ENCODE measurements around the gene LUZP2. TPM values are rescaled to one million over a fixed set of nuclear protein-coding genes. Genes with fewer than 3 reads are reported as not detected.

Gene LUZP2
- total and polyA plus RNA-seq, 4 donors = 0.04 to 8.8 (median 0.09) TPM; not detected in 1

DNA sequence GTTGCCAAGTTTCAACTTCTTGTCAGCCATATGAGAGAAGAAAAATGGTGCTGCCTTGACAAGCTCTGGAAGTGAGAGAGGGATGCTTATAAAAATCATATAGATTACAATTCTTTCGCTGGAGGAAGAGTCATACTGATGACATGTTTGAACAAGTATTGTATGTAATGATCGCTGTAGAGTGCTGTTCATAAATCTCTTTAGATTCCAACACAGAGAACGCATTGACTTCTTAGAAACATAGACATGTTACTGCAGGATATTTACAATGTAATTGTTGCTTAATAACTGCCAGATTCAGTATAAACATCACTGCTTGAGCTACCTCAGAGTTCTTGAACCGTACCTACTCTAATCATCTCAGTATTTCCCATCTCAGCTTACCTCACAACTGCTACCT is 571.6 kb downstream of the LUZP2 start:
- TF ChIP-seq, protein P1, sequence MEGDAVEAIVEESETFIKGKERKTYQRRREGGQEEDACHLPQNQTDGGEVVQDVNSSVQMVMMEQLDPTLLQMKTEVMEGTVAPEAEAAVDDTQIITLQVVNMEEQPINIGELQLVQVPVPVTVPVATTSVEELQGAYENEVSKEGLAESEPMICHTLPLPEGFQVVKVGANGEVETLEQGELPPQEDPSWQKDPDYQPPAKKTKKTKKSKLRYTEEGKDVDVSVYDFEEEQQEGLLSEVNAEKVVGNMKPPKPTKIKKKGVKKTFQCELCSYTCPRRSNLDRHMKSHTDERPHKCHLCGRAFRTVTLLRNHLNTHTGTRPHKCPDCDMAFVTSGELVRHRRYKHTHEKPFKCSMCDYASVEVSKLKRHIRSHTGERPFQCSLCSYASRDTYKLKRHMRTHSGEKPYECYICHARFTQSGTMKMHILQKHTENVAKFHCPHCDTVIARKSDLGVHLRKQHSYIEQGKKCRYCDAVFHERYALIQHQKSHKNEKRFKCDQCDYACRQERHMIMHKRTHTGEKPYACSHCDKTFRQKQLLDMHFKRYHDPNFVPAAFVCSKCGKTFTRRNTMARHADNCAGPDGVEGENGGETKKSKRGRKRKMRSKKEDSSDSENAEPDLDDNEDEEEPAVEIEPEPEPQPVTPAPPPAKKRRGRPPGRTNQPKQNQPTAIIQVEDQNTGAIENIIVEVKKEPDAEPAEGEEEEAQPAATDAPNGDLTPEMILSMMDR (IDR thresholded peaks at IDR 0.05; ENCODE audit: control extremely low read depth, extremely low read depth) = no peak
- no peak overlapping the region for H3K27ac ChIP-seq (ENCODE audit: low read depth in 1 of 2, low read length in 1 of 2)

DNA sequence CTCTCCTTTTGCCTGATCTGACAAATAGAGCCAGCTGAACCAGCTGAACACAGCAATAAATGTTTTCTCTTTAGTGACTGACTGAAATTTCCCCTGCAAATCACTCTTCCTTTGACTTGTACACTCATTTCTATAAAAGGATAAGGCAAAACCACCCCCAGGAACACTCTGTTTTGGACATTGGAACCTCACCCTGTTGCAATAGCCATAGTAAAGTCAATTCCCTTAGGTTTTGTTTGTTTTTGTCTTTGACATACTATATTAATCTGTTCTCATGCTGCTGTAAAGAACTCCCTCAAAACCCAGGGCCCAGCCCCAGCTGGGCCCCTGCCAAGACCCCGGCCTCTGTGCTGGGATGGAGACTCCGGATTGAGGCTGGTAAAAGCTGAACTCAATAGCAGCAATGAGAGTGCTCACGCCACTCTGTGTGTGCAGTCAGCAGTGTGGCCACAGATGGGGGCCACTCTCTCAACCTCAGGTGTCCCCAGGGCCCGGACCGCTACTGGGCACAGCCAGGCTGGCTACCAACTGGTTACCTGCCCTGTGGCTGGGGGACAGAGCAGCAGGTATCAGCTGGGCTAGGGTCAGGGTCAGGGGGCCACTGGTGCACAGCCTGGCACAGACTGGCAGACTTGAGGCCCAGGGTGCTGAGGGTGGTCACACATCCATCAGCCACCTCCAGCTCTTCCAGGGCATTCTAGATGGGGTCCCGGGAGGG is 597.4 kb downstream of the LUZP2 start:
- Histone ChIP-seq H3K36me3 (ENCODE audit: control insufficient read depth in 4 of 4, insufficient read depth in 4 of 4, low read length in 4 of 4) (no peaks in the 10 kb centered on the region), H3K27ac (ENCODE audit: low read depth in 1 of 2, low read length in 1 of 2) (no peak overlapping the region), H3K4me3 (no peak overlapping the region), H3K4me1 (ENCODE audit: control insufficient read depth in 5 of 5, insufficient read depth in 5 of 5, low read length in 5 of 5) (no peaks in the 10 kb centered on the region), H3K9me3 (ENCODE audit: control insufficient read depth in 4 of 4, insufficient read depth in 3 of 4, low read length in 3 of 4) (no peaks in the 10 kb centered on the region), H3K9ac (ENCODE audit: insufficient read depth in 1 of 2, low read length in 2 of 2) (no peak overlapping the region), H3K27me3 (ENCODE audit: control insufficient read depth in 3 of 3, insufficient read depth in 3 of 3, low read length in 2 of 3) (no peaks in the 10 kb centered on the region)
- TF ChIP-seq, protein P1 (IDR thresholded peaks at IDR 0.05; ENCODE audit: control extremely low read depth, extremely low read depth) = no peak
- no peak for ATAC-seq (ENCODE audit: insufficient read depth, low FRiP score)
- no peak for DNase-seq
- 88 to 89% methylated on average over 6 of the region's 6 CpGs for WGBS, 2 donors

More for the DNA sequence above, 571.6 kb downstream of the LUZP2 start:
- Histone ChIP-seq H3K4me3 (no peak overlapping the region), H3K4me1 (ENCODE audit: control insufficient read depth in 5 of 5, insufficient read depth in 5 of 5, low read length in 5 of 5) (no peaks in the 10 kb centered on the region), H3K36me3 (ENCODE audit: control insufficient read depth in 4 of 4, insufficient read depth in 4 of 4, low read length in 4 of 4) (no peaks in the 10 kb centered on the region), H3K27me3 (ENCODE audit: control insufficient read depth in 3 of 3, insufficient read depth in 3 of 3, low read length in 2 of 3) (no peaks in the 10 kb centered on the region), H3K9ac (ENCODE audit: insufficient read depth in 1 of 2, low read length in 2 of 2) (no peak overlapping the region), H3K9me3 (ENCODE audit: control insufficient read depth in 4 of 4, insufficient read depth in 3 of 4, low read length in 3 of 4) (no peaks in the 10 kb centered on the region)
- no peak for ATAC-seq (ENCODE audit: insufficient read depth, low FRiP score)
- WGBS, 2 donors = 81 to 87% methylated on average over 4 of the region's 4 CpGs
- no peak for DNase-seq

DNA sequence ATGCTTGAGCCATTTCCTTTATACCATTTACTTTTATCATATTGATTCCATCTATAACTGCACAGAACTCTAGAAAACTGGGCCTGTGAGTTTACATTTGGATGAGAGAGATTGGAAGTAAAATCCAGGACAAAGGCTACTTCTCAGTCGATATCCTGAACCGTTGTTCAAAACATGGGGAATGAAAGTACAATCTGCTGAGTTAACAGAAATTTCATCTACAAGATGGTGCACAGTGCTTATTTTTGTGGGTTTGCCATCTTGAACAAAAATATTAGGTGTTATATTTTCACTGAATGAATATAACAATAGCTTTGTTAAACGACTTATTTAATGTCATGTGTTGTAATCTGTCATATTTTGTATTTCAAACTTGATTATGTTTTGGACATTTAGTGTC is 622.6 kb downstream of the LUZP2 start:
- ATAC-seq (ENCODE audit: insufficient read depth, low FRiP score) (no peak), DNase-seq (no peak)
- Histone ChIP-seq H3K9ac (ENCODE audit: insufficient read depth in 1 of 2, low read length in 2 of 2) (no peak overlapping the region), H3K9me3 (ENCODE audit: control insufficient read depth in 4 of 4, insufficient read depth in 3 of 4, low read length in 3 of 4) (no peaks in the 10 kb centered on the region), H3K27ac (ENCODE audit: low read depth in 1 of 2, low read length in 1 of 2) (no peak overlapping the region), H3K36me3 (ENCODE audit: control insufficient read depth in 4 of 4, insufficient read depth in 4 of 4, low read length in 4 of 4) (no peaks in the 10 kb centered on the region), H3K4me3 (no peak overlapping the region), H3K27me3 (ENCODE audit: control insufficient read depth in 3 of 3, insufficient read depth in 3 of 3, low read length in 2 of 3) (no peaks in the 10 kb centered on the region), H3K4me1 (ENCODE audit: control insufficient read depth in 5 of 5, insufficient read depth in 5 of 5, low read length in 5 of 5) (no peaks in the 10 kb centered on the region)
- WGBS, 2 donors = 85 to 90% methylated on average over 3 of the region's 3 CpGs
- TF ChIP-seq, protein P1 (IDR thresholded peaks at IDR 0.05; ENCODE audit: control extremely low read depth, extremely low read depth) = no peak

Small RNAs within 50 kb of the gene (small RNA-seq; reads per million reads assigned to genes)
- not detected for gene RF00019 (ENCODE audit: low replicate concordance)
